NCI-H748 (cell line): ENCODE results near the gene ISX.

Experiments used
- DNase-seq: peaks from one replicate; lab custom pipeline; 2025; ENCODE audit not compliant: unreplicated experiment; lab: John Stamatoyannopoulos, UW

The ISX gene

DNA sequence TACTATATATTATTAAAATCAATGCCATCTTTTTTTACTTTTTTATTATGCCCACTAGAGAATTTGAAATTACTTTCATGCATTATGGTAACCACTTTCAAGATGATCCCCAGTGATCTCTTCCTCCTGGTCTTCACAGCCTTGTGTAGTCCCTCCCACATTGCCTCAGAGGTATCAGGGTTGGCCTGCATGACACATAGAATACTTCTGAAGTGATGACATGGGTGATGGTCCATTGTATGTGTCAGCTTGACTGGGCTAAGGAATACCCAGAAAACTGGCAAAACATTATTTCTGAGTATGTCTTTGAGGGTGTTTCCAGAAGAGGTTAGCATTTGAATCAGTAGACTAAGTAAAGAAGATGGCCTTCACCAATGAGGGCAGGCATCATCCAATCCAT lies 14.2 kb upstream of the ISX start:
- no peak for DNase-seq

DNA sequence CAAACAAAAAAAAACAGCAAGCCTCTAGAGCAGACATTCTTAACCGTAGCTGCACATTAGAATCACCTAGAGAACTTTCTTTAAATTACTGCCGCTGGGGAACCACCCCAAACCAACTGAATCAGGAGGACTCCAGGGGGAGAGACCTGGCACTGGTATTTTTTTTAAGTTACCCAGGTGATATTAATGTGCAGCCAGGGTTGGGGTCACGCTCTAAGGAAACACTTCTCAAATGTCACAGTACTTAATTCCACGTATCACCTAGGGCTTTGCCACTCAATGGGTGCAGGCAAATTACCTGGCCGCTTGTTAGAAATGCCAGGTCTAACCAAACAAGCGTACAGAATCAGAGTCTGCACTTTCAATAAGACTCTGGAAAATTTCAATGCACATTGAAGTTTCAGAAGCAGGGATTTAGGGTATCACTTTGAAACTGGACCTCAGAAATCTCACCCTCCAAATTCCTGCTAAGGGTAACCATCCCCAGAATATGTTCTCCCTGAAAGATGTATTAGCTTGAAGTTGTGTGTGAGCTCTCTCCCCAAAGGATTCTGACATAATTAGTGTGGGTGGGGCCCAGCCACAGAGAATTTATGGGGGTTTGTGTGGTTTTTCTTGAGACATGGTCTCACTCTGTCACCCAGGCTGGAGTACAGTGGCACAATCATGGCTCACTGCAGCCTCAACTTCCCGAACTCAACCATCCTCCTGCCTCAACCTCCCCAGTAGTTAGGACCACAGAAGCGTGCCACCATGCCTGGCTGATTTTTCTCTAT lies 12.7 kb upstream of the ISX start:
- DNase-seq = no peak

DNA sequence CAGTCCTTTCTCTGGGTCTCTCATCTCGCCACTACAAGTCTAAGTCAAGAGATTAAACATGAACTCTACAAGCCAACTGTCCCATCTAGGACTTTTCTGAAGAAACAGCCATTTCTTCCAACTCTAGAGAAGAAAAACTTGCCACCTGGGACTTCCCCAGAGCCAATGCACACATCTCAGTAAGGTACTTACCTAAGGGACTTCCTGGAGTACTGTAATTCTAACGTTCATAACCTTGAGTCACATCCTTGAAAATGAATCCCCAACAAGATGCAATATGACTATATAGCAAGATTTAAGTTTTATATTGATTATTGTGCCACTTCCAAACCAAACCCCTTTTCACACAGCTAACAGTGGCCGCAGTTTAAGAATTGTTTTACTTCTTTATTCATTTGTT lies 11.9 kb upstream of the ISX start:
- no peak for DNase-seq

DNA sequence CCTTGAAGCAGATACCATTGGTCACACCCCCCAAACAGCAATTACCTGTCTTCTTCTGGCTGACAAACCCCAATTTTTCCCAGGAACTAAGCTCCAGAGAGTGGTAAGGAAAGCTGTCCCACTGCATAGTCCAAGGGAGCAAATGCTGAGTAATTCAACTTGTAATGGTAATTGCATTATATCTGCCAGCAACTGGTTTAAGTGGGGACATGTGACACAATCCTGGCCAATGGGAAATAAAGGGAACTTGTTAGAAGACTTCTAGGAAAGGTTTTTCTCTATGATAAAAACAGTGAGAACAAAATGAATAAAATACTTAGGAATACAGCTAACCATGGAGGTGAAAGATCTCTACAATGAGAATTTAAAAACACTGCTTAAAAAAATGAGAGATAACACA lies 9.5 kb upstream of the ISX start:
- no peak for DNase-seq

DNA sequence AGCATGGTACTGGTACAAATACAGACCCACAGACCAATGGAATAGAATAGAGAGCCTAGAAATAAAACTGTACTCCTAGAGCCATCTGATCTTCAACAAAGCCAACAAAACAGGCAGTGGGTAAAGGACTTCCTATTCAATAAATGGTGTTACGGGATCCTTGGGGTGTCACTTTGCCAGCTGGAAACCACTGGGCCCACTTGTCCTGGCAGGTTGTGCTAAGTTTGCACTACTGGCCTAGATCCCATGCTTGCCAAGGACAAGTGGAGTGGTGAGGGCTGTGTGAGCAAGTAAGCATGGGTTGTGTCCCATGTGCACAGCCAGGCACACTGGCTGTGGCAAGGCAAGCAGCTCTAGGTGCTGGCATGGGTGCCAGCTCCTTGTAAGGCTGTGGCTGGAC lies 8.8 kb upstream of the ISX start:
- DNase-seq = no peak

DNA sequence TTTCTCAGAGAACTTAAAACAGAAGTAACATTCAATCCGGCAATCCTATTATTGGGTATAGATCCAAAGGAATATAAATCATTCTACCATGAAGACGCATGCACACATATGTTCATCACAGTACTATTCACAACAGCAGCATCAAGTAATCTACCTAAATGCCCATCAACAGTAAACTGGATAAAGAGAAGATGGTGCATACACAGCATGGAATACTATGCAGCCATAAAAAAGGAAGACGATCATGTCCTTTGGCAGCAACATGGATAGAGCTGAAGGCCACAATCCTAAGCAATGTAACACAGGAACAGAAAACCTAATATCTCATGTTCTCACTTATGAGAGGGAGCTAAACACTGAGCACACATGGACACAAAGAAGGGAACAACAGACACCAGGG lies 6.3 kb upstream of the ISX start:
- DNase-seq = no peak

DNA sequence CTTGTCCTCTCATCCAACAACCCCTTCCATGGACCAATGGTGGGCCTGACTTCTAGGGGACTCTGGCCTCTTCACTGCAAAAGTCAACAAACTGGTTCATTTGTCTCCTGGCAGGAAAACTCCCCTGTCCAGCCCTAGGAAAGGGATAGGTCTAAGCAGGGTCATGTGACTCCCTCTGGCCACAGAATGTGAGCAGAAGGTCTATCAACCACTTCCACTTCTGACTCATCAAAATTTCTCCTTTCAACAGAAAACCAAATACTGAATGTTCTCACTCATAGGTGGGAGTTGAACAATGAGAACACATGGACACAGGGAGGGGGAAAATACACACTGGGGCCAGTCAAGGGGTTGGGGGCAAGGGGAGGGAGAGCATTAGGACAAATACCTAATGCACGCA lies 1.3 kb upstream of the ISX start:
- DNase-seq = no peak

DNA sequence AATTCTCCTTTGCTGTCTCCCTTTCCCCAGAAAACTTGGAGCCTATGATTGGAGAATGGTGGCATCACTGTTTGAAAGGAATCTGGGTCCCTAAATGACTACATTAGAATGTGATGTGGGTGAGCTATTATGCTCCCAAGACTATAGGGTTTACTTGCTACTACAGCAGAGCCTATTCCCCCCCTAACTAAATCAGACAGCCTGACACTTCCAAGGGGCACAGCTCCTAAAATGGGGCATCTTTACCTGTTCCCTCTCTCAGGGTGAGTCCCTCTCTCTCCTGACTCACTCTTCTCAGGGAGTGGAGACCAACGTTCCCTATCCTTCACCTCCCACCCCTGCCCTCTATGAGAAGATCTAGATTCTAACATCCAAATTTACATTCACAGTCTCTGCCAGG lies 775 bp upstream of the ISX start:
- no peak for DNase-seq

DNA sequence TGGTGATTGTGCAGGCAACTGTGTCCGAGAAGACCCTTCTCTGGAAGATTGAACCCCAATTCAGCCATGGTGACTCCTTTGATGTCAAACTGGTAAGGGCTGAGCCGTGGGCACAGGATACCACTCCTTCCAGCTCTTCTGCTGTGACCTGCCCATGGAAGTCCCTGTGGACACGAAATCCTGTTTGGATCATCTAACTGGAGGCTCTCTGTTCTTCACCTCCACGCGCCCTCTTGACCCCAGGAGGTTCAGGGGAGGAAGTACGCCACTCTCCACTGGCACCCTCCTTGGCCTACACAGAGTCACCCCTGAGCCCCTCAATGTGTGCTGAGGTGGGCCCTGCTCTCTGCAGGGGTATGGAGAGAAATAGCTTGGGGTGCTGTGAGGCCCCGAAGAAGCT lies 810 bp downstream of the ISX start:
- no peak for DNase-seq

DNA sequence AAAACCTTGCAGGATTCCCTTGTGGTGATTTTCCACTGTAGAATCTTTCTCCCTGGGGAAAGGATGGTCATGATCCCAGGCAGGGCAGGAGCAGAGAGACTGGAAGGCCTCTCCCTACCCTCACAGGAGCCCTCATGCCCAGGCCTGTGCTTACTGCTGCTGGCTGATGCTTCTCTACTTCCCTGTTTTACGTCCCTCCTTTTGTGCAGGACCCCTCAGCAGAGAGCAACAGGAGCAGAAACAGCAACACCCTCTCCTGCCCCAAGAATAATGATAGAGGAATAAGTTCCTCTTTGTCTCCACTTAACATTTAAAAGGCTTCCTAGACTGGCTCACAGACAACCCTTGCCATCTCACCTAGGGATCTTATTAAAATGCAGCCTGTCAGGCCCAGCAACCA lies 3.6 kb downstream of the ISX start:
- DNase-seq = no peak

DNA sequence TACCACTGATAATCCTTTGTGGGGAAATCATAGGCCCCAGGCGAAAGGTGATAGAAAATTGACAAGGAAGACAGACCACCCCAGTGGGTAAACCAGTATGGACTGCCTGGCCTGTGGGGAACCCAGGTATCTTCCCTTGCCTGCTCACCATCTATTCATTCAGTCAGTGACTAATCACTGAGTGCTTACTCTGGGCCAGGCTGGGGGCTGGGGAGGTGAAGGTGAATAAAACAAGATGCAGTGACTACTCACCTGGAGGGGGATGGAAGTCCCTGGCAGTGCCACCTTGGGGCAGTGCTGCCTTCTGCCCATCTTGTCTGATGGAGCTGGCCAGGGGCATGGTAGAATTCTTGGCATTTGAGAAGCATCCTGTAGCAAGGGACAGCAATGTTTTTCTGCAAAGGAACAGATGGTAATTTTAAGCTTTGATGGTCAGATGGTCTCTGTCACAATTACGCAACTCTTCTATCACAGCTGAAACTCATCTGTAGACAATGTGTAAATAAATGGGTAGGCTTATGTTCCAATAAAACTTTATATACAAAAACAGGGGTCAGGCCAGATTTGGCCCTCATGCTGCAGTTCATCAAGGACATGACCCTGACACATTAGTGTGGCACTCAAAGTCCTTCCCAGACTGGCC lies 4.6 kb downstream of the ISX start:
- no peak for DNase-seq

DNA sequence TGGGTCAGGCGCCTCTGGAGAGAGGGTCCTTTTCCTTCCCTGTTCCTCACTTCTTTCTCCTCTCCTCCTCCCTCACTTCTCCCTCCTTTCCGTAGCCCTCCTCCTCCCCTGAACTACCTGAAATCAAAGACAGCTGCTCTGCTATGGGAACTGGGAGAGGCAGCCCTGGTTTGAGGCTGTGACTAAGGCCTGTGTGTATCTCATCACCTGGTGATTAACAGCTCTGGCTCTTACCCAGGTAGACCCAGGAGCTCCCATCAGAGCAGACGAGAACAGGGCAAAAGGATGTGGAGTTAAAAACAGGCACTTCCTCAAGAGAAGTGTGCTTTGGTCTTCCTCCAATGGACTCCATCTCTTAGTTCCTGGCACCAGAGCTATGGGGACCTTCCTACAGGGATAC lies 5.8 kb downstream of the ISX start:
- DNase-seq = no peak

DNA sequence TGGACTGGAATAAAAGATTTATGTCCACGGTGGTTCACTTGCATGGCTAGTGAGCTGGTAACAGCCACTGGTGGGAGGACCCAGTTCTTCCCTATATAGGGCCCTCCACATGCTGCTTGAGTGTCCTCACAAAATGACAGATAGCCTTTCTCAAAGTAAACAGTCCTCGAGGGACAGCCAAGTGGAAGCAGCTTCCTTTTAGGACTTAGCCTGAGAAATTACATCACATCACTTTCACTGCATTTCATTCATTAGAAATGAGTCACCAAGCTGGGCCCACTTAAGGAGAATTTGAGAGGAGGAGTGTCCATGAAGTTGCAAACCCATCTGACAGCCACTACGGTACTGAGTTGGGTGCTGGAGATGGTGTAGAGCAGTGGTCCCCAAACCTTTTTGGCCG lies 7.0 kb downstream of the ISX start:
- DNase-seq = no peak

DNA sequence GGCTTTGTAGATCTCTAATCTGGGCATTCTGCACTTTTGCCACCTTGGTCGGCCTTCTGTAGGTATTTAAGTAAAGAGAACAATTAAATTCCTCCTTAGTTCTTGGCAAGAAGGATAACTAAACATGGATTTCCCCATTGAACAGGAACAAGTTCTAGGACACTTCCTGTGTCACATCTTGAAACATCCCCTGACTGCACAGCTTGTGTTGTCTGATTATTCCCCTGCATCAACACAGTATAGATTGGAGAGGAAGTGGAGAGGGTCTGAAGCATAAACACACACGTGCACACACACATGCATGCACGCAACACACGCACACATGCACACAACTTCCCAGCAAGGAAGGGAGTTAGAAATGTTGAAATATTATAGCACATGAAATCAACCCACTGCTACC lies 8.6 kb downstream of the ISX start:
- DNase-seq = no peak

DNA sequence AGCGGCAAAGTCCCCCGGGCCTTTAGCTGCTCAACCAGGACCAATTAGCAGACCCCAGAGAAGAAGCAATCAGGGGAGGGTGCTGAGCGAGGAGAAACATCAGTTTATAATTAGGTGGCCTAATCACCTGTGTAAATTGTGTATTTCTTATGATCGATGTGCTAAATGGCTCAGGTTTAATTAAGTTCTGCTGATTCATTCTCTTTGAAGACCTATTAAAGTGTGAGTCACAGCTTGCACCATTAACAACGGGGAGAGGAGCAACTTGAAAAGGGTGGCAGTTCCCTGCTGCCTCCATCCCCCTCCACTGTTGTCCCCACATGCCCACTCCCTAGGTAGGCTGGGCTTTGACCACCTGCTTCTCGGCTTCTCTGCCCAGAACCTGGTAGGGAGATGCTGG lies 10.7 kb downstream of the ISX start:
- no peak for DNase-seq

DNA sequence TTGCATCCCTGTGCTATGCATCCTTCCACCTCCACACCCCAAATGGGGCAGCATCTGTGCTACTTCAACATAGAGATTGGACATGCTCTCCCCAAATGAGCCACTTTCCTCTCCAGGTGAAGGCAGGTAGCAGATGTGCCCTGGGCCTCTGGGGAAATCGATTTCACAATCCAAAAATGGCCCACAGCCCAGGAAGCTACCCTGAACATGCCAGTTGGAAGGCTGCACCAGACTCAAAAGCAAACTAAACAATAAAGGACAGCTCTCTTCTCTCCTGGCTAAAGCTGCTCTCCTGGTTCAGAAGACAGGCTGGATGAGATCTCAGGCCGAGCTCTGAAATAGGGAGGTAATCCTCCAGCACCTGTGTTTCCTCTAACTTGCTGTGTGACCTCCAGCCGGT lies 19.7 kb downstream of the ISX start:
- DNase-seq = no peak

DNA sequence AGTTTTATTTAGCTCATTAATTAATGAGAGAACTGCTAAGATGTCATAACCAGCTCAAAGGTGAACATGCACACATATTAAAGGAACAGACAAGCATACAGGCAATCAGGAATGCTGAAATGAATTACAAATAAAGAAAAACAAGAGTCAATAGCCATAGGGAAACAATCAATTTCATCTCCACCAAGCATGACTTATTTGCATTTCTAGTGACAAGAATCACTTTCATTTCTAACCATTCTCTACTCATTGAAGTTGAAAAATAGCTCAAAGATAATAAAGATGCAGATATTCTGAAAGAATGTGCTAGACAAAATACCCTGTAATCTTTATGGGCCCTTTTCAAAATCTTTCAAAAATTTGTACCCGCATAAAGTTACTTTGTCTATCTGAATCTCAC lies 23.2 kb downstream of the ISX start:
- no peak for DNase-seq

DNA sequence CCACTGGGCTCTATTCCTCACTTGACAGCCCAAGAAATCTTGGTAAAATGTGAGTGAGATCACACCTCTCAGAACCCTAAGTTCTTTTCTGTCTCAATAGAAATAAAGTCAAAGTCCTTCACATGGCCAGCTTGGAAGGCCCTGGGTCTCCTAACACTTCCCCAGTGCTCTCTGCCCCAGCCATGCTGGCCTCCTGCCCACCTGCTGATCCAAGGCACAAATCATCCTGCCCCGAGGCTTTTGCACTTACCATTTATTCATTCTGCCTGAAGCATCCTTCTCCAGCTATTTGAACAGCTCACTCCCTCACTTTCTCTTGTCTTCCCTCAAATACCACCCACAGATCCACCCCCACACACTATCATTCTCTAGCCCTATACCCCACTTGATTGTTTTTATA lies 26.4 kb downstream of the ISX start:
- DNase-seq = no peak

DNA sequence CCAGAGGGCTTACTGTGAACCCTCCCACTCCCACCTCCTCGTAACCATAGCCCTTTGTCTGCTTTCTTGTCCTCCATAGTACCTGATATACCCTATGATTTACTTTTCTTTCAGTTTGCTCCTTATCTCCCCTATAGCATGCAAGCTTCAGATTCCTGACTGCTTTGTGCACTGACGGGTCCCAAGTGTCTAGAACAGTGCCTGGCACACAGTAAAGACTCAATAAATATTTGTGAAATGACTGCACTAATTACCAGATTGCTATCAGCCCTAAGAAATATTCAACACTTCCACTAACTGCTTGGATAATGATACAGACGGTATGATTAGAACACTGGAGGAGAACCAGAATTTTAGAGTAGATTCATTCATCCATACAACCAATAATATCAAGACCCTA lies 33.0 kb downstream of the ISX start:
- DNase-seq = no peak

DNA sequence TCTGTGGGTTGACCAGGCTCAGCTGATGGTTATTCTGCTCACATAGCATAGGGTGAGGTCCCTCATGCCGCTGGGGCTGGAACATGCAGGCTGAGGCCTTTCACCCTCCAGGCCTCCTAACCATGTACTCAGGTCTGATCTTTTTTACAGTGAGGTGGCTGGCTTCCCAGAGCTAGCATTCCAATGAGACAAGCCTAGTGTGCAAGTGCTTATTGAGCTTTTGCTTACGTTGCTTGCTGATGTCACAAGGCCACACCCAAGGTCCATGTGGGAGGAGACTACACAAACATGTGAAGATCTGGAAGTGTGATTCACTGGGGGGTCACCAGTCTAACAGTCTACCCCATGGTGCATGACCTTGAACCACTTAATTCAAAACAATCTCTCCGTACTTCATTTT lies 33.9 kb downstream of the ISX start:
- DNase-seq = no peak

DNA sequence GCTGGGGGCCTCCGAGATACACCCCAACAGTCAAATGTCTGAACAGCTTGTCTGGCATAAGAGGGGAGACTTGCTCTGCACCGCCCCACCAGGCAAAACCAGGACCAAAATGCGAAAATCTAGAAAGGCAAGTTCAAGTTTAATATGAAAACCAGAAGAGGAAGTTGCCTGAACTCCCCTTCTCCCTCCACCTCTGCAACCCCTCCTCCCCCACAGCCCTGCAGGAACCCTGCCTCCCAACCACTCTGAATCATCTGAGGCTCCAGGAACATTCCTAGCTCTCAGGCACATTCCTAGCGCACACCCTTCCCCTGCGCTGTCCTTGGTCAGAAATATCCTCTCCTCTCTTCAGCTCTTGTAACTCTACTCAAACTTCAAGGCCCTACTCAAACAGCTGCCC lies 36.7 kb downstream of the ISX start:
- no peak for DNase-seq

DNA sequence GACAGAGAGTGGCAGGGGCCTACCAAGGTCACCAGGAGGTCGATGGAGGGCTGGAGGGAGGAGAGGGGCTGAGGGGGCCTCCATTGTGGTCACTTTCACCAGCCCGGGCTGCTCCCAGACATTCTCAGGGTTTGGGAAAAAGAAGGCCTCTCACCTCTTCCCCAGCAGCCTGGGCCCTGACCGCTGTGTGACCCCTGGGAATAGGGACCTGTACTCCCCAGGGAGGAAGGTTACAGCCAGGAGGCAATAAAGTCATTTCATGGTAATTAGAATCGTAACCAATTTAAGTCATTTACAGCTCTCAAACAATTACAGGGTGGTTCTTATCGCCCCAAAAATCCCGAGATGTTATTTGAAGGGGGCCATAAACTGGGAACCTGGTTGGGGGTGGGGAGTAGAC lies 37.8 kb downstream of the ISX start:
- no peak for DNase-seq

DNA sequence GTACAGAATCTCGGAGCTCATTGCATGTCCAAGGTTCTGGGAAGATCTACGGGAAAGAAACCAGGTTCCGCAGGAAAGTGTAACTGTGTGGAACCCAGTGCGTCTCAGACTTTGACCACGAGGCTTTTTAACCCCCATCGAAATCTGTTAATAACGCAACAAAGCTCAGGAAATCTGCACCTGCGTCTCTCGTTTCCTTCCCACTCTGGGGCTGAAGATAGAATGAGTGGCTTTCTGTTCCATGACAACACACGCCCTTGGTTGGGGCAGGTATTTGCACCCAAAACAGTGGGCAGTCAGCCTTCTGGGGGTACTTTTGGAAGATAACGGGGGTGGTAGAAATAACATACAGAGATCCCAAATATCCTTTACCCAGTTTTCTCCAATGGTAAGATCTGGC lies 38.5 kb downstream of the ISX start:
- DNase-seq = no peak
